Endothelial cell of umbilical vein (primary cell): ENCODE measurements around the gene SLC10A7. TPM values are rescaled to one million over a fixed set of nuclear protein-coding genes. Genes with fewer than 3 reads are reported as not detected.

Experiments
- BruUV-seq: library from RNA; stranded (reverse); fragments of 400-500 nt; replicated peaks from 2 replicates; lab custom pipeline; 2021; lab: Mats Ljungman, UMichigan
- CTCF ChIA-PET: fragments of 300-600, 350-600 bp; sonication (Branson Sonifier 250); formaldehyde crosslinking; loops from one replicate; lab custom pipeline; 2021; ENCODE audit warnings: antibody characterized with exemption, inconsistent platforms; lab: Charles Lee
- POLR2A ChIA-PET: fragments of 300-600, 350-600 bp; sonication (Branson Sonifier 250); formaldehyde crosslinking; loops from one replicate; lab custom pipeline; 2021; ENCODE audit warnings: antibody characterized with exemption, inconsistent platforms; lab: Charles Lee
- DNase-seq: peaks from one replicate; pipeline ENCODE4 v3.0.0-alpha.2; 2011; ENCODE audit warnings: low read depth, low spot score
- FAIRE-seq: peaks from 2 replicates; lab custom pipeline; 2011; peaks lifted over from hg19 to GRCh38; lab: Jason Lieb, UNC
- H2AFZ ChIP-seq: 2 replicates; pipeline ENCODE4 v1.6.0; 2012; ENCODE audit warnings: low read depth, low read length, control low read depth, inconsistent platforms
- H3K27ac ChIP-seq: 2 replicates; pipeline ENCODE4 v1.5.1; 2011; ENCODE audit warnings: low read depth, mild to moderate bottlenecking, control low read depth, low read length, moderate library complexity; ENCODE audit not compliant: insufficient read depth
- H3K27me3 ChIP-seq, 2 experiments: 2 replicates each; pipeline versions ENCODE4 v1.6.0 to v1.6.1; 2011; ENCODE audit warnings: low read length in 2 of 2, mixed read lengths in 1 of 2; ENCODE audit not compliant: control insufficient read depth in 2 of 2, insufficient read depth in 2 of 2
- H3K36me3 ChIP-seq, 2 experiments: 2 replicates in 1 of 2; 3 replicates in 1 of 2; pipeline ENCODE4 v1.5.1; 2011; ENCODE audit warnings: low read length in 2 of 2, mild to moderate bottlenecking in 1 of 2, moderate library complexity in 1 of 2; ENCODE audit not compliant: control insufficient read depth in 2 of 2, insufficient read depth in 2 of 2; ENCODE audit errors: extremely low read depth in 1 of 2
- H3K4me1 ChIP-seq: 3 replicates; pipeline ENCODE4 v1.5.1; 2011; ENCODE audit warnings: mild to moderate bottlenecking, low read length; ENCODE audit not compliant: control insufficient read depth, insufficient read depth; ENCODE audit errors: extremely low read depth
- H3K4me2 ChIP-seq: 2 replicates; pipeline ENCODE4 v1.6.1; 2011; ENCODE audit warnings: low read length, control low read depth, mixed read lengths; ENCODE audit not compliant: insufficient read depth
- H3K4me3 ChIP-seq, 3 experiments: fragments of 200-600 bp in 1 of 3; sonication (generic), shearing (Covaris generic) in 1 of 3; replicated peaks in 1 of 3; 2 replicates each; pipeline ENCODE4 v1.5.1; 2011 to 2016; ENCODE audit warnings: control low read depth in 3 of 3, low read length in 3 of 3, mild to moderate bottlenecking in 2 of 3, inconsistent platforms in 1 of 3, low read depth in 1 of 3, moderate library complexity in 1 of 3; ENCODE audit not compliant: insufficient read depth in 1 of 3
- H3K79me2 ChIP-seq: 2 replicates; pipeline ENCODE4 v1.6.0; 2012; ENCODE audit warnings: low read length, inconsistent platforms; ENCODE audit not compliant: control insufficient read depth, insufficient read depth
- H3K9ac ChIP-seq: replicated peaks from 2 replicates; pipeline ENCODE3; 2011; ENCODE audit warnings: low read length, control low read depth; ENCODE audit not compliant: insufficient read depth; ENCODE audit errors: extremely low read depth
- H3K9me1 ChIP-seq: replicated peaks from 3 replicates; pipeline ENCODE4 v1.6.0; 2011; ENCODE audit warnings: mild to moderate bottlenecking, low read length; ENCODE audit not compliant: control insufficient read depth, insufficient read depth; ENCODE audit errors: extremely low read depth
- H3K9me3 ChIP-seq: replicated peaks from 2 replicates; pipeline ENCODE4 v1.5.1; 2012; ENCODE audit warnings: low read length, inconsistent platforms; ENCODE audit not compliant: control insufficient read depth, insufficient read depth
- H4K20me1 ChIP-seq: replicated peaks from 2 replicates; pipeline ENCODE3; 2011; ENCODE audit warnings: mild to moderate bottlenecking, low read length; ENCODE audit not compliant: control insufficient read depth, insufficient read depth; ENCODE audit errors: extremely low read depth
- CTCF ChIP-seq, 2 donors: IDR thresholded peaks; 1 replicate in 1 of 2; 2 replicates in 1 of 2; pipeline ENCODE4 v1.5.1; 2011; ENCODE audit warnings: low read length in 2 of 2, mild to moderate bottlenecking in 2 of 2, moderate library complexity in 2 of 2, control low read depth in 1 of 2, inconsistent platforms in 1 of 2, low read depth in 1 of 2; ENCODE audit not compliant: insufficient read depth in 1 of 2; ENCODE audit errors: extremely low read depth in 1 of 2
- EZH2 ChIP-seq: IDR thresholded peaks from 2 replicates; pipeline ENCODE4 v1.6.1; 2012; ENCODE audit warnings: borderline replicate concordance, low read depth, mild to moderate bottlenecking, moderate library complexity, low read length, inconsistent platforms; ENCODE audit not compliant: severe bottlenecking
- FOS ChIP-seq: IDR thresholded peaks from 2 replicates; pipeline ENCODE4 v1.6.1; 2011; ENCODE audit warnings: mild to moderate bottlenecking, low read length, moderate library complexity, borderline replicate concordance; ENCODE audit not compliant: insufficient read depth
- GATA2 ChIP-seq: IDR thresholded peaks from 2 replicates; pipeline ENCODE4 v1.7.0; 2011; ENCODE audit warnings: low read depth, mild to moderate bottlenecking, moderate library complexity, mixed read lengths, low read length; ENCODE audit not compliant: insufficient read length, insufficient read depth
- JUN ChIP-seq: IDR thresholded peaks from 2 replicates; pipeline ENCODE4 v1.6.1; 2011; ENCODE audit warnings: borderline replicate concordance, low read depth; ENCODE audit not compliant: insufficient read length, insufficient read depth
- MAX ChIP-seq: IDR thresholded peaks from 2 replicates; pipeline ENCODE4 v1.6.1; 2011; ENCODE audit not compliant: insufficient read depth, insufficient read length
- MYC ChIP-seq: IDR thresholded peaks from one replicate; pipeline ENCODE4 v1.6.1; 2011; ENCODE audit warnings: mild to moderate bottlenecking, low read depth, low read length
- POLR2A ChIP-seq: IDR thresholded peaks from 2 replicates; pipeline ENCODE4 v1.6.1; 2012; ENCODE audit warnings: low read depth, mild to moderate bottlenecking, control low read depth, low read length
- POLR2AphosphoS5 ChIP-seq: IDR thresholded peaks from 2 replicates; pipeline ENCODE4 v1.6.1; 2012; ENCODE audit warnings: low read depth, mild to moderate bottlenecking, control low read depth, low read length, moderate library complexity; ENCODE audit not compliant: insufficient read depth
- dilution Hi-C: fragments of 300-500 bp; cut with MboI; formaldehyde crosslinking; loops from one replicate; pipeline ENCODE4 v1.15.0; 2019; ENCODE audit warnings: low sequenced_read_pairs; ENCODE audit not compliant: extremely low pct_ligation_motif_present
- intact Hi-C: fragments of 100-400 bp; cut with micrococcal nuclease; formaldehyde crosslinking; loops from one replicate; pipeline ENCODE4 v1.10.0; 2022
- polyA plus RNA-seq, 4 experiments: library from polyadenylated mRNA; depleted of rRNA in 3 of 4; stranded (reverse) in 3 of 4; unstranded in 1 of 4; fragments of >200 nt; gene quantifications; 2 replicates each; pipeline versions ENCODE4 v1.2.1 to v1.2.3, GENCODE V29; 2011 to 2012; ENCODE audit warnings: missing spikeins in 1 of 4
- total RNA-seq: library from RNA; stranded (reverse); gene quantifications from 2 replicates; pipeline ENCODE4 v1.2.3, GENCODE V29; 2021

The SLC10A7 gene
- total and polyA plus RNA-seq, 2 donors (not counting 3 experiments of a cell fraction or from before 2014, with no cell fraction given), result 13.6 to 20.4 TPM

GRCh38 chr4:146368209-146368608, 153.5 kb downstream of the SLC10A7 start:
- intact Hi-C loops (no loop called here), dilution Hi-C loops (no loop called here)
- Histone ChIP-seq H3K9ac (peak overlapping the region; percentile 14), H4K20me1 (no peaks in the 10 kb centered on the region), H3K9me3 (no peaks in the 10 kb centered on the region), H3K4me2 (peak overlapping the region; percentile 27), H3K36me3 (no peaks in the 10 kb centered on the region), H2AFZ (no peak overlapping the region), H3K27ac (peak overlapping the region; percentile 59), H3K4me3 (no peak overlapping the region), H3K27me3 (no peaks in the 10 kb centered on the region), H3K79me2 (no peaks in the 10 kb centered on the region), H3K9me1 (no peaks in the 10 kb centered on the region), H3K4me1 (peaks cover 47% of the 10 kb centered on the region)
- DNase-seq (peak; percentile 80), FAIRE-seq (peak; percentile 54)
- POLR2A ChIA-PET, result no interaction called here
- no peak for TF ChIP-seq CTCF (IDR thresholded peaks at IDR 0.05; ENCODE audit: extremely low read depth in 1 of 2, insufficient read depth in 1 of 2, low read depth in 1 of 2, low read length in 2 of 2)
- TF ChIP-seq EZH2, result no peak
- TF ChIP-seq POLR2A, result no peak
- TF ChIP-seq JUN, result no peak
- TF ChIP-seq MAX, result no peak
- no peak for TF ChIP-seq MYC
- no peak for TF ChIP-seq POLR2AphosphoS5
- no peak for TF ChIP-seq GATA2
- TF ChIP-seq FOS, result no peak
- BruUV-seq, result no TSS peak
- CTCF ChIA-PET, result interaction anchor here (0.7 to 2.6 kb wide), 6 partner anchors 8 to 109 kb away, joined by 3 to 18 read pairs (median 4); no protein-coding TSS in a partner anchor
